ENCODE measurements around the gene NCSTN.

NCSTN gene

GRCh38 chr1:160352555-160352954 is 9.4 kb downstream of the NCSTN start:
- no peak for DNase-seq (ENCODE audit: low read depth)

GRCh38 chr1:160353223-160353622 is 10.0 kb downstream of the NCSTN start:
- no peak for DNase-seq (ENCODE audit: low read depth)

GRCh38 chr1:160354388-160354985 is 11.3 kb downstream of the NCSTN start:
- DNase-seq (ENCODE audit: low read depth), result no peak

GRCh38 chr1:160357286-160358002 is 14.3 kb downstream of the NCSTN start:
- no peak for DNase-seq (ENCODE audit: low read depth)

- no peak for DNase-seq (ENCODE audit: low read depth)
Observed at GRCh38 chr1:160358073-160358472, 14.9 kb downstream of the NCSTN start.

- DNase-seq (ENCODE audit: low read depth), result no peak
Observed at GRCh38 chr1:160359559-160360226, 16.5 kb downstream of the NCSTN start.

- DNase-seq (ENCODE audit: low read depth), result no peak
Observed at GRCh38 chr1:160360227-160360695, 17.1 kb downstream of the NCSTN start.

GRCh38 chr1:160361199-160361598 is 18.0 kb downstream of the NCSTN start:
- DNase-seq (ENCODE audit: low read depth), result no peak

- no peak for DNase-seq (ENCODE audit: low read depth)
Observed at GRCh38 chr1:160361814-160362167, 18.6 kb downstream of the NCSTN start.

GRCh38 chr1:160362168-160362957 is 19.2 kb downstream of the NCSTN start:
- DNase-seq (ENCODE audit: low read depth), result no peak

GRCh38 chr1:160363010-160363409 is 19.8 kb downstream of the NCSTN start:
- DNase-seq (ENCODE audit: low read depth), result no peak

- DNase-seq (ENCODE audit: low read depth), result no peak
Observed at GRCh38 chr1:160363951-160364735, 21.0 kb downstream of the NCSTN start.

- DNase-seq (ENCODE audit: low read depth), result no peak
Observed at GRCh38 chr1:160365325-160365724, 22.1 kb downstream of the NCSTN start.

- no peak for DNase-seq (ENCODE audit: low read depth)
Observed at GRCh38 chr1:160366731-160367515, 23.7 kb downstream of the NCSTN start, which contains the start of gene NHLH1. TSS of gene NHLH1 (plus strand) at chr1:160367071. CDS start at chr1:160370732, 3,661 bp downstream.

- DNase-seq (ENCODE audit: low read depth), result no peak
Observed at GRCh38 chr1:160367516-160367900, 24.3 kb downstream of the NCSTN start.

GRCh38 chr1:160367934-160368923 is 25.0 kb downstream of the NCSTN start:
- DNase-seq (ENCODE audit: low read depth), result no peak

GRCh38 chr1:160369087-160369486 is 25.9 kb downstream of the NCSTN start:
- no peak for DNase-seq (ENCODE audit: low read depth)

- no peak for DNase-seq (ENCODE audit: low read depth)
Observed at GRCh38 chr1:160370561-160371345, 27.6 kb downstream of the NCSTN start.

- no peak for DNase-seq (ENCODE audit: low read depth)
Observed at GRCh38 chr1:160371346-160371631, 28.1 kb downstream of the NCSTN start.

All from stimulated activated CD8-positive, alpha-beta memory T cell treated with anti-CD3 and anti-CD28 coated beads, Interleukin-12 subunit alpha, Interleukin-12 subunit beta, amount 100 ng/mL, for 4 hours (primary cell).